ENCODE results near the gene WDFY4. TPM values are rescaled to one million over a fixed set of nuclear protein-coding genes. Genes with fewer than 3 reads are reported as not detected.
"Not testable (repeated sequence)": the region's sequence is repeated elsewhere in the genome, so short reads cannot be mapped to it uniquely, and the experiment has no call there.

The WDFY4 gene
- total RNA-seq, 2 donors from 2014 or later = not detected

- no peak for DNase-seq
- Histone ChIP-seq H3K4me3 (ENCODE audit: low read length) (no peak overlapping the region), H3K9me3 (ENCODE audit: control insufficient read depth, low read length) (no peaks in the 10 kb centered on the region), H3K9ac (ENCODE audit: extremely low read depth, low read length, poor library complexity, severe bottlenecking) (no peak overlapping the region), H3K4me1 (ENCODE audit: control insufficient read depth, insufficient read depth, low read length) (no peaks in the 10 kb centered on the region), H3K27ac (ENCODE audit: low read depth, low read length) (no peak overlapping the region), H3K27me3 (ENCODE audit: control insufficient read depth, insufficient read depth, low read length, poor library complexity, severe bottlenecking) (peaks cover 7% of the 10 kb centered on the region), H3K36me3 (ENCODE audit: control insufficient read depth, insufficient read depth, low read length) (no peaks in the 10 kb centered on the region)
- Mint-ChIP-seq H3K4me3 (no peak overlapping the region), H3K9me3 (peaks cover 27% of the 10 kb centered on the region), H3K36me3 (ENCODE audit: low read depth) (no peaks in the 10 kb centered on the region), H3K27ac (no peak overlapping the region), H3K4me1 (no peaks in the 10 kb centered on the region), H3K27me3 (ENCODE audit: insufficient read depth) (peaks cover 7% of the 10 kb centered on the region)
- WGBS, 2 experiments (ENCODE audit: insufficient coverage in 1 of 2, insufficient read length in 1 of 2) = 71 to 85% methylated on average over 1 to 4 of the region's 4 CpGs
- no peak for TF ChIP-seq CTCF (conservative IDR thresholded peaks at IDR 0.05)
Measured at GRCh38 chr10:48638739-48639527, 45.7 kb upstream of the WDFY4 start.

- Histone ChIP-seq H3K9ac (ENCODE audit: extremely low read depth, low read length, poor library complexity, severe bottlenecking) (no peak overlapping the region), H3K4me1 (ENCODE audit: control insufficient read depth, insufficient read depth, low read length) (no peaks in the 10 kb centered on the region), H3K9me3 (ENCODE audit: control insufficient read depth, low read length) (no peaks in the 10 kb centered on the region), H3K27me3 (ENCODE audit: control insufficient read depth, insufficient read depth, low read length, poor library complexity, severe bottlenecking) (peaks cover 7% of the 10 kb centered on the region), H3K4me3 (ENCODE audit: low read length) (no peak overlapping the region), H3K36me3 (ENCODE audit: control insufficient read depth, insufficient read depth, low read length) (no peaks in the 10 kb centered on the region), H3K27ac (ENCODE audit: low read depth, low read length) (no peak overlapping the region)
- Mint-ChIP-seq H3K27me3 (ENCODE audit: insufficient read depth) (peaks cover 7% of the 10 kb centered on the region), H3K9me3 (peaks cover 27% of the 10 kb centered on the region), H3K4me1 (no peaks in the 10 kb centered on the region), H3K27ac (no peak overlapping the region), H3K4me3 (no peak overlapping the region), H3K36me3 (ENCODE audit: low read depth) (no peaks in the 10 kb centered on the region)
- no peak for TF ChIP-seq CTCF (conservative IDR thresholded peaks at IDR 0.05)
- DNase-seq = no peak
- WGBS, 2 experiments (ENCODE audit: insufficient coverage in 1 of 2, insufficient read length in 1 of 2) = no CpG with 5 or more reads among the region's 1 CpG
Measured at GRCh38 chr10:48639632-48640031, 45.0 kb upstream of the WDFY4 start.

- Histone ChIP-seq H3K36me3 (ENCODE audit: control insufficient read depth, insufficient read depth, low read length) (no peaks in the 10 kb centered on the region), H3K27ac (ENCODE audit: low read depth, low read length) (no peak overlapping the region), H3K9ac (ENCODE audit: extremely low read depth, low read length, poor library complexity, severe bottlenecking) (no peak overlapping the region), H3K4me1 (ENCODE audit: control insufficient read depth, insufficient read depth, low read length) (no peaks in the 10 kb centered on the region), H3K4me3 (ENCODE audit: low read length) (no peak overlapping the region), H3K9me3 (ENCODE audit: control insufficient read depth, low read length) (no peaks in the 10 kb centered on the region), H3K27me3 (ENCODE audit: control insufficient read depth, insufficient read depth, low read length, poor library complexity, severe bottlenecking) (peaks cover 7% of the 10 kb centered on the region)
- H3K4me1 Mint-ChIP-seq = no peaks in the 10 kb centered on the region
- DNase-seq = no peak
- whole genome bisulfite sequencing, 2 experiments (ENCODE audit: insufficient coverage in 1 of 2, insufficient read length in 1 of 2) = no CpG with 5 or more reads among the region's 1 CpG
- no peak overlapping the region for H3K27ac Mint-ChIP-seq
- H3K36me3 Mint-ChIP-seq (ENCODE audit: low read depth) = no peaks in the 10 kb centered on the region
- TF ChIP-seq CTCF (conservative IDR thresholded peaks at IDR 0.05) = no peak
- H3K4me3 Mint-ChIP-seq = no peak overlapping the region
- H3K9me3 Mint-ChIP-seq = peaks cover 27% of the 10 kb centered on the region
- H3K27me3 Mint-ChIP-seq (ENCODE audit: insufficient read depth) = peaks cover 7% of the 10 kb centered on the region
Measured at GRCh38 chr10:48640326-48640725, 44.3 kb upstream of the WDFY4 start.

GRCh38 chr10:48641099-48641690 lies 43.5 kb upstream of the WDFY4 start:
- not testable (repeated sequence) for H3K27ac ChIP-seq (ENCODE audit: low read depth, low read length); H3K4me1 ChIP-seq (ENCODE audit: control insufficient read depth, insufficient read depth, low read length); H3K9ac ChIP-seq (ENCODE audit: extremely low read depth, low read length, poor library complexity, severe bottlenecking); H3K36me3 Mint-ChIP-seq (ENCODE audit: low read depth); H3K27me3 Mint-ChIP-seq (ENCODE audit: insufficient read depth); H3K4me3 Mint-ChIP-seq; H3K27ac Mint-ChIP-seq; H3K27me3 ChIP-seq (ENCODE audit: control insufficient read depth, insufficient read depth, low read length, poor library complexity, severe bottlenecking); DNase-seq; H3K4me3 ChIP-seq (ENCODE audit: low read length); H3K9me3 ChIP-seq (ENCODE audit: control insufficient read depth, low read length); H3K4me1 Mint-ChIP-seq; H3K36me3 ChIP-seq (ENCODE audit: control insufficient read depth, insufficient read depth, low read length)
- peaks cover 27% of the 10 kb centered on the region for H3K9me3 Mint-ChIP-seq
- WGBS, 2 experiments (ENCODE audit: insufficient coverage in 1 of 2, insufficient read length in 1 of 2) = 87% methylated on average over 2 of the region's 4 CpGs; no CpG with 5 or more reads in 1 of the 2 experiments

Measured in endodermal cell (in vitro differentiated cells).